ENCODE results near the gene IGLL5. TPM values are rescaled to one million over a fixed set of nuclear protein-coding genes. Genes with fewer than 3 reads are reported as not detected.

IGLL5 gene
- total and polyA plus RNA-seq, 7 donors = 0.06 to 0.50 (median 0.45) TPM; not detected in 4

DNA sequence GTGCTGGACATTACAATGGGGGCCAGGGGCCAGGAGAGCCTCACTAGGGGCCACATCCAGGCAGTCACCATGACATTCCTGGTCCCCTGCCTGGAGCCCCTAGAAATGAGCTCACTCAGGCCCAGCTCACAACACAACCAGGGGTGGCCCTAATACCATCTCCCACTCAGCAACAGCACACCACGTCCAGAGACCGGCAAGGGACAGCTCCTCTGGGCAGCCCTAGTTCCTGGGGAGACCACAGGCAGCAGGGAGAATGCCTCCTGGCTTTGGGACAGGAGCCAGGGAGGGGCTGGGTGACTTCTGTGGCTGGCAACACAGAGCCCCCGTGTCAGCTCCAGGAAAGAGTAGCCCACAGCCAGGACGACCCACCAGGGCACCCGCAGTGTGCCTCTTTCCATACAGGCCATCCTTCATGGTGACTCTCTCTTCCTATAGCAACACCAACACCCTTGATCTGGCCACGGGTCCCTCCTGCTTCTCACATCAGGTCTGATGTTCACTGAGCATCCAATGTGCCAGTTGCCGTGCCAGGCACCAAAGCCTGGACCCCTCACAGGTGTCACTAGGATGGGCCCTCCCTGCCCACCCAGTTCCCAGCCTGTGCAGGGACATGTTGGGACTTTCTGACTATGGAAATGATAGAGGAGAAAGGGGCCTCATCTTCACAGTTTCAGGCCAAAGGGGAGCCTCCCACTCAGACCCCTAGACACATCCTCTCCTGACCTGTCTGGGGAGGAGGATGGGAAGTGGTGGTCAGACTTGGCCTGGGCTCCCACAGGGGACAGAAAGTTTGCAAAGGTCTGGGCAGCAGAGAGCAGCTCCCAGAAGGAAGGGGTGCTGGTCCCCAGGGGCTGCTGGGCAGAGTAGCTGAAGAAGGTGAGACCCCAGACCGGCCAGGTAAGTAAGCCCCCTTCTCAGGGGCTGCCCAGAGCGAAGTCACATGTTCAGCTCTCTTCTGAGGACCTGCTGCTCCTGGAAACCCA is 43.2 kb downstream of the IGLL5 start:
- intact Hi-C loops (cut with DNase I) = no loop called here
- DNase-seq (peak in 1 of 2 donors; percentile 23), ATAC-seq (no peak)
- Histone ChIP-seq H3K4me1 (no peaks in the 10 kb centered on the region), H3K36me3 (ENCODE audit: insufficient read depth in 1 of 2, low read depth in 1 of 2) (no peaks in the 10 kb centered on the region), H3K9me3 (no peaks in the 10 kb centered on the region), H3K27me3 (ENCODE audit: insufficient read depth in 3 of 3, low read length in 2 of 3) (no peaks in the 10 kb centered on the region), H3K27ac (no peak overlapping the region), H3K4me3 (no peak overlapping the region)
- TF ChIP-seq CTCF (IDR thresholded peaks at IDR 0.05) = no peak
- 76 to 86% (median 82%) methylated on average over 9 of the region's 9 CpGs for WGBS, 3 donors

DNA sequence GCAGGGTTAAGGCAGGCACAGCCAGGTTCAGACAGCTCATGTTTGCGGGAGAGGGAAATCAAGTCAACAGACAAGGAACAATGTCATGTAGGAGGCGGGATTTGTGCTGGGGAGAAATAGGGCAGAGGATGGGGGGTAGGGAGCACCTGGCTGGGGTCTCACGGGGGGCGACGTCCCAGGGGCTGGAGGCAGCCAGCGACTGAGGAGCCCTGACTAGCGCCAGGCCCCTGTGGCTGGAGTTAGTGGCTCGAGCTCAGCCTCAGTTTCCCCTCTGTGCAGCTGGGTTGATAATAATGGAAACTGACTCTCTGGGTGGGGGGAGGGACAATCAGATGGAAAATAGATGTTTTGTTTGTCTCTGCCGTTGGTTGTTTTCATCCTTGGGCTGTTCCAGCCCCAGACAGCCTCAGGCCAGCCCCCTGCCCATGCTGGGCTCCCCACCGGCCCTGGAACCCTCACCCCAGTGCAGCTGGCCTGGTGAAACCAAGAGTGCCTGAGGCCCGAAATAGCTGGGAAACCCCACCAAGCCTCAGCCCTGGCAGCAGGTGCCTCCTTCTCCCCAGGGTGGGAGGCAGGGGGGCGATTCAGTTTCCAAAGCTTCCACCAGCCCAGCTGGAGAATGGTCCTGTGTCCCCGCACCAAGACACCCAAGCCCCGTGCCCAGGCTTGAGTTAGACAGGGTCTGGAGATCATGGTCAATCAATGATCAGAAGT is 44.1 kb downstream of the IGLL5 start:
- no peak overlapping the region for H3K27ac ChIP-seq
- H3K36me3 ChIP-seq (ENCODE audit: insufficient read depth in 1 of 2, low read depth in 1 of 2) = no peaks in the 10 kb centered on the region
- H3K4me3 ChIP-seq = no peak overlapping the region
- no peak for ATAC-seq
- DNase-seq = peak in 1 of 2 donors; percentile 27
- intact Hi-C loops (cut with DNase I) = no loop called here
- WGBS, 3 donors = 76 to 80% (median 78%) methylated on average over 14 of the region's 14 CpGs
- TF ChIP-seq CTCF (IDR thresholded peaks at IDR 0.05) = no peak
- no peaks in the 10 kb centered on the region for H3K27me3 ChIP-seq (ENCODE audit: insufficient read depth in 3 of 3, low read length in 2 of 3)
- H3K4me1 ChIP-seq = no peaks in the 10 kb centered on the region
- no peaks in the 10 kb centered on the region for H3K9me3 ChIP-seq

DNA sequence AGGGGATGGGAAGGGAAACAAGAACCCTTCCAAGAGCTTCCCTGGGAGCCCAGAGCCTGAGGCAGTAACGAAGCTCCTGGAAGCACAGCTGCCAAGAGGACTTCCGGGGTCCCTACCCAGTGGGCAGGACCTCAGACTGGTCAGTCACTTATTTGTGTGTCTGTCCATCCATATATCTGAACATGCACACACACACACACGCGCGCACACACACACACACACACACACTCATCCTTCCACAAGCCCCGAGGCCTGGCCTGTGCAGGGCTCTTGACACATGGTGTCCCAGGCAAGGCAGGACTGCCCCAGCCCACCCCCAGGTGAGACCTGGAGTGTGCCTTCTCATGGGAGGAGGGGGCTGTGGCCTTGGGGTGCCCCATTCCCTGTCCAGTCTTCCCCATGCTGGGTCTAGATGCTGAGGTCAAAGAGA is 44.9 kb downstream of the IGLL5 start:
- Histone ChIP-seq H3K4me3 (no peak overlapping the region), H3K36me3 (ENCODE audit: insufficient read depth in 1 of 2, low read depth in 1 of 2) (no peaks in the 10 kb centered on the region), H3K27ac (no peak overlapping the region), H3K4me1 (no peaks in the 10 kb centered on the region), H3K9me3 (no peaks in the 10 kb centered on the region), H3K27me3 (ENCODE audit: insufficient read depth in 3 of 3, low read length in 2 of 3) (no peaks in the 10 kb centered on the region)
- TF ChIP-seq CTCF (IDR thresholded peaks at IDR 0.05) = no peak
- DNase-seq = peak; percentile 0 to 34
- 62 to 88% (median 73%) methylated on average over 6 of the region's 6 CpGs for WGBS, 3 donors
- no peak for ATAC-seq
- intact Hi-C loops (cut with DNase I) = no loop called here

- Histone ChIP-seq H3K27me3 (ENCODE audit: insufficient read depth in 3 of 3, low read length in 2 of 3) (no peaks in the 10 kb centered on the region), H3K27ac (no peak overlapping the region), H3K36me3 (ENCODE audit: insufficient read depth in 1 of 2, low read depth in 1 of 2) (no peaks in the 10 kb centered on the region), H3K4me3 (no peak overlapping the region), H3K4me1 (no peaks in the 10 kb centered on the region), H3K9me3 (no peaks in the 10 kb centered on the region)
- DNase-seq (no peak), ATAC-seq (no peak)
- WGBS, 3 donors = 94 to 98% (median 95%) methylated on average over 8 of the region's 8 CpGs
- no peak for TF ChIP-seq CTCF (IDR thresholded peaks at IDR 0.05)
- intact Hi-C loops (cut with DNase I) = no loop called here
Measured at GRCh38 chr22:22933100-22933806, 45.6 kb downstream of the IGLL5 start.

All from psoas muscle (tissue), 8 donors.